Caki2 (cell line): ENCODE measurements around the gene PIWIL1. TPM values are rescaled to one million over a fixed set of nuclear protein-coding genes. Genes with fewer than 3 reads are reported as not detected.

Experiments
- DNase-seq: peaks from one replicate; pipeline ENCODE4 v3.0.0-alpha.2; 2015; ENCODE audit warnings: low read depth
- in situ Hi-C: cut with HindIII; loops from 2 replicates; pipeline ENCODE4 v1.10.0; 2016; ENCODE audit warnings: low sequenced_read_pairs, low pct_unique_long_range_greater_than_20kb, mixed read lengths
- total RNA-seq: library from RNA; depleted of rRNA; stranded (reverse); fragments of >200 nt; shearing (Covaris generic); gene quantifications from 2 replicates; pipeline ENCODE4 v1.2.3, GENCODE V29; 2014; ENCODE audit warnings: low replicate concordance; rRNA removed

The PIWIL1 gene
- not detected in 2 replicates for total RNA-seq

DNA sequence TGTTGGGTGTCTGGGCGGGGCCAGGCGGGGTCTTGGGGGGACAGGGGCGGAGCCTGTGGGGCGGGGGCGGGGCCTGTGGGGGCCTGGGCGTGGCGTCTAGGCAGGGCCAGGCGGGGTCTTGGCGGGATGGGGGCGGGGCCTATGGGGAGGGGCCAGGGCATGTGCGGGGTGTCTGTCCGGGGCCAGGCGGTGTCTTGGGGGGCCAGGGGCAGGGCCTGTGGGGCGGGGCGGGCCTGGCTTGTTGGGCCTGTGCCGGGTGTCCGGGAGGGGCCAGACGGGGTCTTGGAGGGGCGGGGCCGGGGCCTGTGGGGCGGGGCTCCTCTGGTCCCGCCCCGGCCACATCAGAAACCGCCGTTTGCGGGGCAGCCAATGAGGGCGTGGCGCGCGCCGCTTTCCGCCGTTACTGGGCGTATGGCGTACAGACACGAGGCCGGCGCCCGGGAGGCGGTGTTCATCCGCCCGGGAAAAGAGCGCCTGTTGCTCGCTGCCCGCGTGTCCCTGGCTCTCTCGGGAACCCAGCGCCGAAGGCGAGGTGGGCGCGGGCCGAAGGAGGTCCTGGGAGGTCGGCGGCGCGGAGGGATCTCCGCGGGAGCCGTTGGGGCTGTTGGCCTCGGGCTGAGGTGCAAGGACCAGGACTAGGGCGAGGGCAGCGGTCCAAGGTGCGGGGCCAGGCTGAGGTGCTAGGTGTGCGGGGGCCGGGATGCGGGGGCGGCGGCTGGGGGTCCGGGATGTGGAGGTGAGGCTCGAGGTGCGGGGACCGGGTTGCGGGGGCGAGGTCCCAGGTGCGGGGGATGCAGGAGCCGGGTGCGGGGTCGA, at the start of gene PIWIL1:
Gene PIWIL1, plus strand, starts transcription at position 400 of the 816 bp plus-strand sequence. CDS start 4,705 bp downstream, outside the sequence.
- in situ Hi-C loops: no loop called here

DNA sequence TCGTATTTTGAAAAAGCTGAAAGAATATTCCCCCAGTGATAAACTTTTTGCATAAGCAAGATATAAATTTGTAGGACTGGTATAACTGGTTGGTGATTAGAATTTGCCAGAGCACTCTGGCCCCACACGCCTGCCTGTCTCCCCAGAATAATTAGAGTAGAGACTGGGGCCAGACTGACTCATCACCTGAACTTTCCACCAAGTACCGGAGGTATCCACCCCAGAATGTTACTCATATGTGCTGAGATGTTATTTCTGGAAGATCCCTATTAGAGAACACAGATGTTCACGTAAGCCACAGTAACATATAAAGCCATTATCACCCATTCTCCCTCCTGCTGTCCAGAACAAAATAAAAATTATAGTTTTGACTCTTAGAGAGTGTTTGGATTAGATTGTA, 49.5 kb upstream of the PIWIL1 start:
- no peak for DNase-seq
- in situ Hi-C loops: no loop called here

More for the DNA sequence above, at the start of gene PIWIL1:
- DNase-seq: no peak

DNA sequence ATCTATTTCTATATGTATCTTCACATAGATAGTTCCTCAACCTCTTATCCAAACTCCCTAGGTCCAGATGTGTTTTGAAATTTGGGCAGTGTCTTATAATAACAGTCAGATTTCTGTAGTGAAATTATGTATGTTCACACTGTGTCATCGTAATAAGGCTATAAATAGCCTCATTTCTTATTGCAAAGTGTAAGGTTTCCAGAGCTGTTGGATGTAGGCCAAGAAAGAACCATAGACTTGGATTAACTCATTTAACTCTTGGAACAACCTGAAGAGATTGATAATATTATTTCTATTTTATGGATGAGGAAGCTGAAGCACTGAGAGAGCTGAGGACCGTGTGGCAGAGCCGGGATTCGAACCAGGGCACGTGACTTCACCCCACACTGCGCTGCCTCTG, 49.0 kb upstream of the PIWIL1 start:
- in situ Hi-C loops: no loop called here
- DNase-seq: no peak

DNA sequence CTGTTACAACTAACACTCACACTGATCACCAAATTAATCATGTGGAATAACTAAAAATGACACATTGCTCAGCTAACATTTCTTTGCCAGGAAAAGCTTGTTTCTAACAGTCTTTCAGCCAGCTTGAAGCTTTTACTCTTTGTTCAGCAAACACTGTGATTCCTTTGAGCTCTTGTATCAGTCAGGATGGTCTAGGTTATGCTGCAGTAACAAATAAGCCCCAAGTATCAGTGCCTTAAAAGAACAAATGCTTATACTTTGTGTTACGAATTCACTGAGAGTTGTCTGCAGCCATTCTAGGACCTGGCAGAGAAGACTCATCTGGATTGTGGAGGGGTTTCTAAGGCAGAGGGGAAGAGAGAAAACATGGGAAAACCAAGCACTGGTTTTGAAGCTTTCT, 47.6 kb upstream of the PIWIL1 start:
- no peak for DNase-seq

DNA sequence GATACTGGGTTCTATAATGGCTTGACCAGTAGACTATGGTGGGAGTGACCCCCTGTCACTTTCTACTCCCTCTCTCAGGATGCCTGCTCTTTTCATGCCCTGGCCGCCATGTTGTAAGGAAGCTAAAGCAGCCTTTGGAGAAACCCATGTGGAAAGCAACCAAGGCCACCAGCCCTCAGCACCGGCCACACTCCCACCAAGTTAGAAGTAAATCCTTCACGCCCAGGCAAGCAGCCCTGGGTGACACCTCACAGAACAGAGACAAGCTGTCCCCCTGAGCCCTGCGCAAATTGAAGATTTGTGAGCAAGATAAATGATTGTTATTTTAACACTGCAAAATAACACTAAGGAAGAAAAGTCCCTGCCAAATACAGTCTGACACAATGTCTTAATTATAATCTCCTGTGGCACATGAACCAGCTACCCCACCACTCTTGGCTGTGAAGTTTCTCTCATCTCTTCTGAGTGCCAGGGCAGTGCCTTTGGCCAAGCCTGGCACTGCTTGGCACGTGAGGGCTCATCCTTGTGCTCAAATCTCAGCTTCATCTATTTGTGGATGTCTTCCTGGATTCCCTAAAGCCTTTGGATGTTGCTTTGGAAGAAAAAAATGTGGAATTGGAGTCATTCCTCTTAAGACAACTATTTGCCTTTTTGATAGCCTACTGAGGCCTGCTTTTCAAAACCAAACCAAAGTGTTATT, 39.2 kb upstream of the PIWIL1 start:
- in situ Hi-C loops: no loop called here
- DNase-seq: no peak

More for the DNA sequence above, 47.6 kb upstream of the PIWIL1 start:
- in situ Hi-C loops: no loop called here

DNA sequence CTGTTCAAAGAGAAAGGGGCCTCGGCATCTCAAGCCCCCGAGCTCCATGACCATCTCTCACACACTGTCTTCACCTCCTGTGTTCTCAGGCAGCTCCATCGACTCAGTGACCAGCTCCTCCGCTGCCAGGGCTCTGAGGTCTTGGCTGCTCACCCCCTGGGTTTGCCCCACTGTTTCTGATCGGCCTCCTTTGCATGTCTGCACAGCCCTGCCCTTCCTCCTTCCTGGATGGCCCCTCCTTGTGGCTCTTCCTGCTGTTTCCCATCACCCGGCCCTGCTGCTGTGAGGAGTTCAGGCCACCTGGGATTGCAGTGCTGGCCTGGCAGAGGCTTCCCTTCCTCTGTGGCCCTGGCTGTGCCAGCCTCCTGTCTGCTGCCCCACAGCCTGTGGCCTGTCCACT, 38.1 kb upstream of the PIWIL1 start:
- in situ Hi-C loops: no loop called here
- DNase-seq: no peak

DNA sequence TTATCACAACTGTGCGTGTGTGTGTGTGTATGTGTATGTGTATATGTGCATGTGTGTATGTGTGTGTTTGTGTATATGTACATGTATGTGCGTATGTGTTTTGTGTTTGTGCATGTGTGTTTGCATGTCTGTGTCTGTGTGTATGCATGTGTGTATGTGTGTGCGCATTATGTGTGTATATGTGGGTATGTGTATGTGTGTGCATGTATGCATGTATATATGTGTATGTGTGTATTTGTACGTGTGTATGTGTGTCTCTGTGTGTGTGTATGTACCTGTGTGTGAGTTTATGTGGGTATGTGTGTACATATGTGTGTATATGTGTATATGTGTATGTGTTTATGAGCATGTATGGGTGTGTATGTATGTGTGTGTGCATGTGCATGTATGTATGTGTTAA, 37.6 kb upstream of the PIWIL1 start:
- DNase-seq: no peak
- in situ Hi-C loops: no loop called here

DNA sequence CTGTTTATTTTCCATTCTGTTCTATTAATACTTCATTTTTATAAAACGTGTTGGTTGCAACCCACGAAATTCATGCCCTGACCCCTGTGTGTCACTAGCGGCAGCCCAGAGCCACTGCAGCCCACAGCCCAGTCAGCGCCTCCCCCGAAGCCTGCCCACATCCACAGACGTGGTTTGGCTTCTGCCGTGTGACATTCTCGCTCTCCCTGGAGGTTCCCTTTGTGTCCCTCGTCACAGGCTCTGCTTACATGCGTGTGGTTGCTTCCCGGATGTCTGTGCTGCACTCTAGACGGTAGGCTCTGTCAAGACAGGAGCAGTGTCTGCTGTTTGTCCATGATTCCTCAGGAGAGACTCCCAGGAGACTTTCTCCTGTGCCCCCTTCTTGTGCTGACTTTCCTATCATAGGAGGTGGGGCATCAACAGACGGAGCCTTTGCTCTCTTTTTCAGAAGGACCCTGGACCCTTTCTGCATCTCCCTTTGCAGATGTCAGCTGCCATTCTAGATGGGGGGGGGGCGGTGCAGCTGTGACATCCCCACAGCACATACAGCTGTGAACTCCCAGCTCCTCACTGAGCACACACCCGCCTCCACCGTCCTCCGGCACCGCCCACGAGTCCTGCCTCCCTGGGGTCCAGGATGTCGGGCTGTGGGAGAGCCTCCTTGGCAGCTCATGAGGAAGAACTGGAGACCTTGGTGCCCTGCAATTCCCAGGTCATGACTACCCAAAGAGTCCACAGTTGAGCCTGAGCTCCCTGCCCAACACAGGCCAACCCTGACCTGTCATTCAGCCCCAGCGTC, 36.8 kb upstream of the PIWIL1 start:
- DNase-seq: no peak
- in situ Hi-C loops: no loop called here

DNA sequence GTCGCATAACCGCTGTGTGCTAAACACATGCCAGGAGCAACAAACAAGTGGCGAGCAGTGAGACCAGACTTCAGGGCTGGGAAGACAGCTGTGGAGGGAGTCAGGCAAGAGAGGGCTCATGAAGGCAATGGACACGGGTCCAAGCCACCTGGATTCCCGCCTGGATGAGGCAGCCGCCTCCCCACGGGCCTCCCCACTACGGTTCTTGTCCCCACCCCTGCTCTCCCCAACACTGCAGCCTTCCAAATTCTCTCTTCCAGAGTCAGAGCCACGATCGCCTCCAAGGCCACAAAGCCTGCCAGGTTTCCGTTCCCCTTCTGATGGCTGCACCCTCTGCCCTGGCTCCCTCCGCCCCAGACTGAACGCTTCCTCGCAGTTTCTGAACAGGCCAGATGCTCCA, 36.1 kb upstream of the PIWIL1 start:
- DNase-seq: no peak
- in situ Hi-C loops: no loop called here

DNA sequence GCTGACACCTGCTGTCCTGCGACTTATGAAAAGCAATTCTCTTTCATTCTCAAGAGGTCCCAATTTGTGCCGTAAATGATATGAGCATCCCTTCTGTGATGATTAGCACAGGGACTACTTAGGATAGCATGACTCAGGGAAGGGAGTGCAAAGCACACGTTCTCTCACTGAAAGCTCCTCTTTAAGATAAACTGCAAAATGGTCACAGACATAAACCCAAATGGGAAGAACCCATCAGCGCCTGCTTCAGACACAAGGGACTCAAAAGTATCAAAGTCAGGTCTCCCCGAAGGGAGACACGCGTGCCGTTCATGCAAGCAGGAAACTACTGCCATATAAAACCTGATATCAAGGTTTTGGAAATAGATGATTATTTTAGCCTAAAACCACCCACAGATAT, 33.9 kb upstream of the PIWIL1 start:
- in situ Hi-C loops: no loop called here
- DNase-seq: no peak

DNA sequence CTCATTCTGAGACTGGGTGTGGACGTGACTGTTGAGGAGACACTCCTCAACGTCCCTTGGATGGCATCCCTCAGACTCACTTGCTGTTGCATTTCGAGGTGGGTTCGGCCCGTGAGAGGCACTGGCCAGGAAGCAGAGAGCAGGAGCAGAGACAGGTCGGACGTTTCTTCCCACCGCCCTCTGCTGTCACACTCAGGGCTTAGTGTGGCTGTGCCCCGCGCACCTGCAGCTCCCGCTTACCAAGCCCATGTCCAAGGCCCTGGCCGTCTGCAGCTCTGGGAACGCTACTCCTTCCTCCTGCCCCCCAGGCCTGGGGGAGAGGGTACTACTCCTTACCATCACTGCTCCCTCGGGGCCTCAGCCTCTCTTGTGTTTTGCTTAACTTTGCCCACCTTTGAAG, 29.8 kb upstream of the PIWIL1 start:
- in situ Hi-C loops: no loop called here
- DNase-seq: no peak

DNA sequence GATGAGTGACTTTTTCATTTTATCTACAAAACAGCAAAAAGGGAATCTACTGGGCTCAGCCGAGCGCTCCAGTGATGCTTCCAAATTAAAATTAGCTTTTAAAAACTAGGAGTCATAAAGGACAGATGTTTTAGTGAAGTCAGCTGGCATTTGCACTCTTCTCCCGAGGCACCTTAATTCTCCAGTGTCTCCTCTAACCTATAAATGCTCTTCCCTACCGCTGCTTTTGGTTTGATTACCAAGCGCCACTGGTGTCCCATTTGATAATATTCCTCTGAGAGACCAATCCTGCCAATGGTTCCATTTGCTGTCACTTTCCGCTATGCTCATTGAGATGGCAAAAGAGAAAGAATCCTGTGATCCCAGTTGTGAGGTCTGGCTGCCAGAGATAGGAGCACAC, 29.3 kb upstream of the PIWIL1 start:
- in situ Hi-C loops: no loop called here
- no peak for DNase-seq

DNA sequence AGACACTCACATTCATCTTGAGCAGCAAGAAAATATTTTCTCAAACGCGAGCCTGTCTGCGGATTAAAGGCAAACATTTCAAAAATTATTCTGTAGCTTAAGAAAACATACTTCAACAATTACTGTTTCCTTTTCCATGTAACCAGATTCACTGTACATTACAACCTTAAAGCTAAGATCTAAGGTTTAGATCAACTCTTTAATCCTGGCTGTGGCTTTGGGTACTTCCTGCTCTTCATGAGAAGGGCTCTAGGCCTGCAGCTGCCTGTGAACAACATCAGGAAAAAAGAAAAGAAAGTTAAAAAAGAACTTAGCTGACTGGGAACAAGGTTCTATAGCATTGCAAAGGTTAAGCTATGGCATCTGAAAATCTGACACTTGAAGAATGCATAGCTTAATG, 21.4 kb upstream of the PIWIL1 start:
- in situ Hi-C loops: no loop called here
- no peak for DNase-seq

DNA sequence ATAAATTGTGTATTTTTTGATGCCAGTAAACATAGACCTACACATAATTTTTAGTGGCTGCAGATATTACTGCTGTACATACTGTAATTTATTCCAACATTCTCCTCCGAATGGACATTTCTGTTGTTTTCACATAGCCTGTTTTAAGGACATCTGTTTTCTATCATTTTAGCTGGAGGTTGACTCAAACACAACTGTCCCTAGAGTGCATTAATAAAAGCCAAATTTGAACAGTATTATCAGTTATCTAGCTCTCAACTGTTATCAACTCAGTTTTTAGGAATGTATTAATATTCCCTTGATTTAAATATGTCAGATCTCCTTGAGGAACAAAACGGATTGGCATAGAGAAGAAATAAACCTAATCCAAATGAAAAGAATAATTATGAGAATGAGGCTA, 17.2 kb upstream of the PIWIL1 start:
- no peak for DNase-seq
- in situ Hi-C loops: no loop called here

DNA sequence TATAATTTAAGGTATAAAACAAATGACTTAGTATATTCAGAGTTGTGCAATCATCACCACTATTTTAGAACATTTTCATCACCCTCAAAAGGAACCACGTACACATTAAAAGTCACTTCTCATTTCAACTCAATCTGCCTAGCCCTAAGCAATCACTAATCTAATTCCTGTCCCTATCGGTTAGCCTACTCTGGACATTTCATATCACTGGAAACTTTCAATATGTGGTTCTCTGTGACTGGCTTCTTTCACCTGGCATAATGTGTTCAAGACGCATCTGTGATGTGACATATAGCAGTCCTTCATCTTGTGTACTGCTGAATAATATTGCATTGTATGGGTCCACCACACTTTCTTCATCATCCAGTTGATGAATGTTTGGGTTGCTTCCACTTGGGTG, 15.4 kb upstream of the PIWIL1 start:
- DNase-seq: no peak
- in situ Hi-C loops: no loop called here

DNA sequence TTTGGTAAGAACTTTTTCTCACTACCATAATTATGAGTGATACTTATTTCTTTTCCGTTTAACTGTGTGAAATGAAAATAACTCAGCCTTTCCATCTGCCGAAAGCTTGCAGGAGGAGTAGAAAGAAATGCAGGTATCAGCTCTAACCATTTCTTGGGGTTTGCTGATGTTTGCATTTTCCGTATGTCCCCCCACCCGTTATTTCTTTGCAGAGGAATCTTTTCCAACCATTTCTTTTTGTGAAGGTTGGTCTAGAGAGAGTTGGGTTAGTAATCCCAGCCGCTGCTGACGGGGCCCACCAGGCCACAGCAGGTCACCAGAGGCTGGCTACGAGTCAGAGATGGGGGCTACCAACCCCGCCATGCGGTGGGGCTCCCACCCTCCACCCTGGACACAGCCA, 7.0 kb upstream of the PIWIL1 start:
- in situ Hi-C loops: no loop called here
- DNase-seq: no peak

DNA sequence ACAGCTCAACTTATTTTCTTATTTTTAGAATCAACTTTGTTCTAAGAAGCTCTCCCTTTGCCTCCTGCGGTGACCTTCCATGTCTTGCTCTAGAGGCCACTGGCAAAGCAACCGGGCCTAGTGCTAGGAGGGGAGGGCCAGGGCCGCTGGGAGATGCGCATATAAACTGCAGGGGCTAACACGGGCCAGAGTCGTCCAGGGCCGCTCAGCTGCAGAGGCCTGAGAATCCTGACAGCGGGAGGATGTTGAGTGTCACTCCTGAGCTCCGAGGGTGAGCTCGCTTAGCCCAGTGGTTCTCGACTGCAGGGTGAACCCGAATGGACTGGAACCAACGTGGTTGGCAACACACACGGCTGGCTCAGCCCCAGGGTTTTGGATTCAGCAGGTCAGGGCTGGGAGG, 6.5 kb upstream of the PIWIL1 start:
- in situ Hi-C loops: no loop called here
- no peak for DNase-seq

DNA sequence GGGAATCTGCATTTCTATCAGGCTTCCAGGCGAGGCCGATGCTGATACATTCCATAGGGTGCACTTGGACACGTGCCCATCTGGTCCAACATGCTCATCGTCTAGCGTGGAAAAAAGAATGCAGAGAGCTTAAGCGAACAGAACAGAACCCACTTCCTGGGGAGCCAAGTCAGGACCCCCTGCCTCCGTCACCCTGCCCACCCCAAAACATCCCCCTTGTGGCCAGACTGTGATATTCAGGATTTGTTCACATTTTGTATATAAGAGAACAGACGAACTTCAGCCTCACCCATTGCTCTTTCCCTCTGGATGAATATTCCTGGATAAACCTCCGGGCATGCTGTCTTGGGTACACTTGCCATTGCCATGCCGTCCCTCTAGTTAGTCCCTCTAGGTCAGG, 4.3 kb upstream of the PIWIL1 start:
- DNase-seq: no peak
- in situ Hi-C loops: no loop called here

DNA sequence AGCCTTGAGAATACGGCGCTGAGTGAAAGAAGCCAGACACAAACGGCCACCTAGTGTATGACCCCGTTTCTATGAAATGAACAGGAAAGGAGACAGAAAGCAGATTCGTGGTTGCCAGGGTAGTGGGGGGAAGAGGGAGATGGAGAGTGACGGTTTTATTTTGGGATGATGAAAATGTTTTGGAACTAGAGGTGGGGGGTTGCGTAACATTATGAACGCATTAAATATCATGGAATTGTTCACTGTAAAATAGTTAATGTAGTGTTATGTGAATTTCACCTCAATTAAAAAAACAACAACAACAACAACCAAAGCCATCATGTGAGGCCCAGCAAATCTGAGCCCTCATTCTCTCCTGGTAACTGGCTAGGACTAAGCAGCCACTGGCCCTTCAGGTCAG, 3.3 kb upstream of the PIWIL1 start:
- in situ Hi-C loops: no loop called here
- no peak for DNase-seq
